HG02970 (cell line): ENCODE data around the gene FBLN7.

Source experiments
- ATAC-seq: cut with Tn5 transposase; IDR thresholded peaks from one replicate; pipeline ENCODE4 v1.9.1; 2021; ENCODE audit warnings: mild to moderate bottlenecking, moderate library complexity, moderate number of reproducible peaks; ENCODE audit not compliant: unreplicated experiment, low FRiP score

FBLN7 gene

GRCh38 chr2:112217854-112218253 lies 79.7 kb downstream of the FBLN7 start:
- ATAC-seq: no peak

- no peak for ATAC-seq
Observed at GRCh38 chr2:112220186-112220585, 82.0 kb downstream of the FBLN7 start.

- no peak for ATAC-seq
Observed at GRCh38 chr2:112220831-112221230, 82.6 kb downstream of the FBLN7 start.

- no peak for ATAC-seq
Observed at GRCh38 chr2:112229348-112229747, 91.2 kb downstream of the FBLN7 start.

- ATAC-seq: no peak
Observed at GRCh38 chr2:112230371-112230770, 92.2 kb downstream of the FBLN7 start.
